GM21390 (cell line): ENCODE measurements around the gene IQCE.
A peak's percentile ranks its signal among the peaks of the same experiment; 100 is the strongest.
"Not testable (repeated sequence)": the region's sequence is repeated elsewhere in the genome, so short reads cannot be mapped to it uniquely, and the experiment has no call there.

Experiments
- ATAC-seq: cut with Tn5 transposase; IDR thresholded peaks from one replicate; pipeline ENCODE4 v1.9.1; 2021; ENCODE audit not compliant: unreplicated experiment

The IQCE gene

GRCh38 chr7:2553108-2553507 lies 5.7 kb upstream of the IQCE start:
- no peak for ATAC-seq

GRCh38 chr7:2553831-2554581 lies 4.8 kb upstream of the IQCE start:
- ATAC-seq: no peak

- ATAC-seq: no peak
These were observed 4.1 kb upstream of the IQCE start for GRCh38 chr7:2554661-2555111.

GRCh38 chr7:2555121-2556052 lies 3.4 kb upstream of the IQCE start, which contains the start of gene BRAT1:
Gene BRAT1 (minus strand): TSS chr7:2555524. CDS start chr7:2554431, 1,093 bp downstream.
- ATAC-seq: peak; percentile 70

GRCh38 chr7:2559283-2559950 lies 638 bp downstream of the IQCE start:
- ATAC-seq: peak; percentile 15

GRCh38 chr7:2563955-2564354 lies 5.2 kb downstream of the IQCE start:
- ATAC-seq: not testable (repeated sequence)

- no peak for ATAC-seq
These were observed 6.3 kb downstream of the IQCE start for GRCh38 chr7:2564970-2565540.

GRCh38 chr7:2566348-2566889 lies 7.6 kb downstream of the IQCE start:
- peak; percentile 39 for ATAC-seq

- peak; percentile 92 for ATAC-seq
These were observed 8.3 kb downstream of the IQCE start for GRCh38 chr7:2566890-2567678.

GRCh38 chr7:2567679-2568278 lies 9.0 kb downstream of the IQCE start:
- no peak for ATAC-seq

GRCh38 chr7:2568521-2569223 lies 9.9 kb downstream of the IQCE start:
- ATAC-seq: no peak

- no peak for ATAC-seq
These were observed 10.6 kb downstream of the IQCE start for GRCh38 chr7:2569421-2569820.

GRCh38 chr7:2570021-2570420 lies 11.2 kb downstream of the IQCE start:
- ATAC-seq: no peak

GRCh38 chr7:2571409-2571808 lies 12.6 kb downstream of the IQCE start:
- ATAC-seq: no peak

GRCh38 chr7:2572101-2572842 lies 13.5 kb downstream of the IQCE start:
- ATAC-seq: no peak

GRCh38 chr7:2573761-2574160 lies 15.0 kb downstream of the IQCE start:
- no peak for ATAC-seq

- ATAC-seq: no peak
These were observed 16.4 kb downstream of the IQCE start for GRCh38 chr7:2575046-2575732.
